Fibroblast of lung (primary cell): ENCODE data around the gene INPP4A. TPM values are rescaled to one million over a fixed set of nuclear protein-coding genes. Genes with fewer than 3 reads are reported as not detected.

Source experiments
- DNase-seq, 2 donors: peaks; one replicate each; pipeline versions ENCODE4 v3.0.0 to v3.0.0-alpha.2; 2010; ENCODE audit warnings: low read depth in 2 of 2
- H2AFZ ChIP-seq: 2 replicates; pipeline ENCODE4 v1.5.1; 2012; ENCODE audit warnings: low read length, control low read depth, inconsistent platforms
- H3K27ac ChIP-seq: 2 replicates; pipeline ENCODE4 v1.5.1; 2011; ENCODE audit warnings: low read length, control low read depth; ENCODE audit not compliant: insufficient read depth
- H3K27me3 ChIP-seq: 2 replicates; pipeline ENCODE4 v1.5.1; 2011; ENCODE audit warnings: mild to moderate bottlenecking, low read length; ENCODE audit not compliant: control insufficient read depth, insufficient read depth
- H3K36me3 ChIP-seq: 2 replicates; pipeline ENCODE4 v1.5.1; 2011; ENCODE audit warnings: low read length; ENCODE audit not compliant: control insufficient read depth, insufficient read depth
- H3K4me1 ChIP-seq: 2 replicates; pipeline ENCODE4 v1.5.1; 2011; ENCODE audit warnings: low read length; ENCODE audit not compliant: control insufficient read depth, insufficient read depth; ENCODE audit errors: extremely low read depth
- H3K4me2 ChIP-seq: 2 replicates; pipeline ENCODE4 v1.5.1; 2011; ENCODE audit warnings: low read length, control low read depth; ENCODE audit not compliant: insufficient read depth; ENCODE audit errors: extremely low read depth
- H3K4me3 ChIP-seq, 4 experiments: fragments of 200-600 bp in 1 of 4; sonication (generic) in 1 of 4; replicated peaks in 1 of 4; 2 replicates each; pipeline ENCODE4 v1.5.1; 2011 to 2016; ENCODE audit warnings: low read length in 4 of 4, low read depth in 3 of 4, mild to moderate bottlenecking in 3 of 4, control low read depth in 2 of 4, inconsistent platforms in 1 of 4, mixed read lengths in 1 of 4; ENCODE audit not compliant: insufficient read depth in 1 of 4; ENCODE audit errors: control extremely low read depth in 1 of 4
- H3K79me2 ChIP-seq: 2 replicates; pipeline ENCODE4 v1.5.1; 2012; ENCODE audit warnings: mild to moderate bottlenecking, low read length, inconsistent platforms; ENCODE audit not compliant: control insufficient read depth, insufficient read depth
- H3K9ac ChIP-seq: 2 replicates; pipeline ENCODE4 v1.5.1; 2011; ENCODE audit warnings: mild to moderate bottlenecking, low read length, control low read depth; ENCODE audit not compliant: insufficient read depth
- H3K9me3 ChIP-seq: 2 replicates; pipeline ENCODE4 v1.5.1; 2012; ENCODE audit warnings: low read depth, low read length; ENCODE audit not compliant: control insufficient read depth, insufficient read depth
- H4K20me1 ChIP-seq: 2 replicates; pipeline ENCODE4 v1.5.1; 2011; ENCODE audit warnings: low read length; ENCODE audit not compliant: control insufficient read depth, insufficient read depth; ENCODE audit errors: extremely low read depth
- EZH2 ChIP-seq: IDR thresholded peaks from 2 replicates; pipeline ENCODE4 v1.5.1; 2012; ENCODE audit warnings: low read length, control low read depth, mild to moderate bottlenecking; ENCODE audit errors: missing control alignments
- polyA plus RNA-seq, 2 donors: library from polyadenylated mRNA; depleted of rRNA in 1 of 2; stranded (reverse) in 1 of 2; unstranded in 1 of 2; fragments of >200 nt; gene quantifications; 2 replicates each; pipeline ENCODE4 v1.2.1, GENCODE V29; 2011 to 2012; ENCODE audit warnings: missing spikeins in 1 of 2
- total RNA-seq: library from RNA; depleted of rRNA; stranded (reverse); fragments of >200 nt; gene quantifications from 2 replicates; pipeline ENCODE4 v1.2.1, GENCODE V29; 2014
- TF ChIP-seq, protein P1 (sequence below), 2 donors: IDR thresholded peaks in 1 of 2; conservative IDR thresholded peaks in 1 of 2; 1 replicate in 1 of 2; 2 replicates in 1 of 2; pipeline ENCODE4 v1.5.1; 2011 to 2012; ENCODE audit warnings: low read length in 2 of 2, control low read depth in 1 of 2, inconsistent platforms in 1 of 2, low read depth in 1 of 2, mild to moderate bottlenecking in 1 of 2

Gene INPP4A
- total and polyA plus RNA-seq, 2 donors (not counting 1 experiment from before 2014, with no cell fraction given), result 10.2 to 26.1 TPM

DNA sequence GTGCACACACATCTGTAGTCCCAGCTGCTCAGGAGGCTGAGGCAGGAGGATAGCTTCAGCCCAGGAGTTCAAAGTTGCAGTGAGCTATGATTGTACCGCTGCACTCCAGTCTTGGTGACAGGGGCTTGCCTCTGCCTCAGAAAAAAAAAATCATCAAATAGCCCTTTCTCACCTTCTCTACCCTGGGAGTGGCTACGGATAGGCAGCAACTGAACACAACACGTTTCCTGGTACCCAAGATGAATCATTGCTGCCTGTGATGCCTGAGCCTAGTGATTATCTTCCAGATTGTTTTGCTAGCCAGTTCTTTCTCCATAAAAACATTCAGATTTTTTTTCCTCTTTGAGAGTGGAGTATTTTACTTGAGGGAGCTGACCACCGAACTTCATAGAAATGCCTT lies 13.5 kb downstream of the INPP4A start:
- Histone ChIP-seq H3K9ac (no peak overlapping the region), H3K4me3 (no peak overlapping the region), H2AFZ (no peak overlapping the region), H3K27ac (peak overlapping the region; percentile 67), H4K20me1 (no peaks in the 10 kb centered on the region), H3K4me2 (no peak overlapping the region), H3K4me1 (peaks cover 9% of the 10 kb centered on the region), H3K79me2 (peaks cover 10% of the 10 kb centered on the region), H3K27me3 (no peaks in the 10 kb centered on the region), H3K36me3 (no peaks in the 10 kb centered on the region), H3K9me3 (no peaks in the 10 kb centered on the region)
- TF ChIP-seq, protein P1, sequence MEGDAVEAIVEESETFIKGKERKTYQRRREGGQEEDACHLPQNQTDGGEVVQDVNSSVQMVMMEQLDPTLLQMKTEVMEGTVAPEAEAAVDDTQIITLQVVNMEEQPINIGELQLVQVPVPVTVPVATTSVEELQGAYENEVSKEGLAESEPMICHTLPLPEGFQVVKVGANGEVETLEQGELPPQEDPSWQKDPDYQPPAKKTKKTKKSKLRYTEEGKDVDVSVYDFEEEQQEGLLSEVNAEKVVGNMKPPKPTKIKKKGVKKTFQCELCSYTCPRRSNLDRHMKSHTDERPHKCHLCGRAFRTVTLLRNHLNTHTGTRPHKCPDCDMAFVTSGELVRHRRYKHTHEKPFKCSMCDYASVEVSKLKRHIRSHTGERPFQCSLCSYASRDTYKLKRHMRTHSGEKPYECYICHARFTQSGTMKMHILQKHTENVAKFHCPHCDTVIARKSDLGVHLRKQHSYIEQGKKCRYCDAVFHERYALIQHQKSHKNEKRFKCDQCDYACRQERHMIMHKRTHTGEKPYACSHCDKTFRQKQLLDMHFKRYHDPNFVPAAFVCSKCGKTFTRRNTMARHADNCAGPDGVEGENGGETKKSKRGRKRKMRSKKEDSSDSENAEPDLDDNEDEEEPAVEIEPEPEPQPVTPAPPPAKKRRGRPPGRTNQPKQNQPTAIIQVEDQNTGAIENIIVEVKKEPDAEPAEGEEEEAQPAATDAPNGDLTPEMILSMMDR (conservative IDR thresholded peaks at IDR 0.05 in 1 of 2, IDR thresholded peaks at IDR 0.05 in 1 of 2; ENCODE audit: low read depth in 1 of 2, low read length in 2 of 2), result no peak
- TF ChIP-seq EZH2, result no peak
- peak in 1 of 2 donors; percentile 29 for DNase-seq

DNA sequence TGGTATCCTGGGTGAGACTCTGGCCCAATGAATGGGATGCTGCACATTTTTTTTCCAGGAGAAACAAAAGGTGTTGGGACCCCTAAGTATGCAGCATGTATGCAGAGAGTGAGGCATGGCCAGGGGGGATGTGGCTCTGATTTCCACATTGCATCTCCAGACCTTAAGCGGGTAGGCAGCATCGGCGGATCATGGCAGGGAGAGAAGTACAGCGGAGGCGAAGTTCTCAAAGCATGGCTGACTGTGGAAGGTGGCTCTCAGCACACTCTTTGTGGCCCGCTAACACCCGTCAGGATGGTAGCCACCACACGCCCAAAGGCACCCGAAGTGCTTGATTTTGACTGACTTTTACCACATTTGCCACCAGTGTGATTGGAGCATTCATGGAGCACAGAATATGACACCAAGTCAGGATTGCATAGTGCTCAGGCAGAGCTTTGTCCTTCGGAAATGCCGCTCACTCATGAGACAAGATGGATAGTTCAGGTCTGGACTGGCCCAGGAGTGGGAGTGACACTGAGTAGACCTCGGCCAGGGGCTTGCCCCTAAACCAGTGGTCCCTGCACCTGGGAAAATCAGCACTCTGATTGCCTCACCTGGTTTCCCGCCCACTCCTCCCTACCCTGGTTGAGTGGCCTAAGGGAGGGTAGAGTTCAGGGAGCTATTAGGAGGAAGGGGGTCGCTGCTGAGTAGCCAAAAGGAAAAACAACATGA lies 14.2 kb downstream of the INPP4A start:
- peaks cover 9% of the 10 kb centered on the region for H3K4me1 ChIP-seq
- H2AFZ ChIP-seq, result no peak overlapping the region
- no peak overlapping the region for H3K4me3 ChIP-seq
- no peak for TF ChIP-seq EZH2
- TF ChIP-seq, protein P1 (conservative IDR thresholded peaks at IDR 0.05 in 1 of 2, IDR thresholded peaks at IDR 0.05 in 1 of 2; ENCODE audit: low read depth in 1 of 2, low read length in 2 of 2), result no peak
- no peaks in the 10 kb centered on the region for H3K9me3 ChIP-seq
- H3K9ac ChIP-seq, result no peak overlapping the region
- no peak overlapping the region for H3K4me2 ChIP-seq
- no peaks in the 10 kb centered on the region for H4K20me1 ChIP-seq
- no peak for DNase-seq
- peaks cover 6% of the 10 kb centered on the region for H3K79me2 ChIP-seq
- no peak overlapping the region for H3K27ac ChIP-seq
- H3K27me3 ChIP-seq, result no peaks in the 10 kb centered on the region
- H3K36me3 ChIP-seq, result no peaks in the 10 kb centered on the region

DNA sequence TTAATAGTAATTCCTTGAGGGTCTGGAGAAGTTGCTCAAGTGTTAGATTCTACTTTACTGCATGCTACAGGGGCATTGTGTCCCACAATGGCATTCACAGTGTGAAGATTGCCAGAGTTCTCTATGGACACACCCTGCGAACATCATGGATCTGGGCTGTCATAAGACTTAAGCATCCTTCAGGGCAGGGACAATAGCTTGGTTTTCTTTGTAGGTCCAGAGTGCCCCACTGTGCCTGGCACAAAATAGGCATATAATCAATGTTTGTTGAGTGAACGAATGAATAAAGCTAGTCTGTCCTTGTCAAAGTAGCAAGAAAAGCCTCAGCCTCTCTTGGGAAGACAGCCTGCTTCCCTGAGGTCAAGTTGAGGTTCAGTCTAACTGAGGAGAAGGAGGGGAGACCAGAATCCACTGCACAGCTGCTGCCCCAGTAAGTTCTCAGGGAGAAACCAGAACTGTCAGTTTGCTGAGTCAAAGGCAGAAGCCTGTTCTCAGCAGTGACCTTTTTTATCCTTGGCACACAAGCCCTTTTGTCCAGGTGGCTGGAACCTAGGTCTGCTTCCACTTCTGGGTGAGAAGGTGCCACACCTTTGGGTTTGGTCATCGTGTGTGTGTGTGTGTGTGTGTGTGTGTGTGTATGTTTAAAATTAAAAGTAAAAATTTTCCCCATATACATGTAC lies 15.0 kb downstream of the INPP4A start:
- peaks cover 6% of the 10 kb centered on the region for H3K79me2 ChIP-seq

More for the DNA sequence above, 15.0 kb downstream of the INPP4A start:
- H3K4me3 ChIP-seq, result no peak overlapping the region
- peaks cover 9% of the 10 kb centered on the region for H3K4me1 ChIP-seq
- no peaks in the 10 kb centered on the region for H3K36me3 ChIP-seq
- TF ChIP-seq, protein P1 (conservative IDR thresholded peaks at IDR 0.05 in 1 of 2, IDR thresholded peaks at IDR 0.05 in 1 of 2; ENCODE audit: low read depth in 1 of 2, low read length in 2 of 2), result no peak
- TF ChIP-seq EZH2, result no peak
- H3K27me3 ChIP-seq, result no peaks in the 10 kb centered on the region
- H3K4me2 ChIP-seq, result no peak overlapping the region
- peak in 1 of 2 donors; percentile 40 for DNase-seq
- no peak overlapping the region for H3K9ac ChIP-seq
- no peaks in the 10 kb centered on the region for H3K9me3 ChIP-seq
- no peak overlapping the region for H3K27ac ChIP-seq
- no peaks in the 10 kb centered on the region for H4K20me1 ChIP-seq
- no peak overlapping the region for H2AFZ ChIP-seq
